Prostate gland (tissue), 2 donors: ENCODE results near the gene BAHD1.

Experiments
- POLR2A ChIP-seq: fragments of 450-650 bp; IDR thresholded peaks from one replicate; pipeline ENCODE4 v1.6.1; 2016; ENCODE audit warnings: antibody characterized with exemption, mild to moderate bottlenecking
- TF ChIP-seq, protein P1 (sequence below), 4 experiments: fragments of 200-600 bp in 2 of 4; fragments of 450-650 bp in 2 of 4; sonication (generic) in 2 of 4; IDR thresholded peaks; 1 replicate in 3 of 4; 2 replicates in 1 of 4; pipeline ENCODE4 v1.5.1; 2016 to 2019; ENCODE audit warnings: antibody characterized with exemption in 4 of 4, mild to moderate bottlenecking in 2 of 4, moderate library complexity in 2 of 4

- TF ChIP-seq, protein P1, sequence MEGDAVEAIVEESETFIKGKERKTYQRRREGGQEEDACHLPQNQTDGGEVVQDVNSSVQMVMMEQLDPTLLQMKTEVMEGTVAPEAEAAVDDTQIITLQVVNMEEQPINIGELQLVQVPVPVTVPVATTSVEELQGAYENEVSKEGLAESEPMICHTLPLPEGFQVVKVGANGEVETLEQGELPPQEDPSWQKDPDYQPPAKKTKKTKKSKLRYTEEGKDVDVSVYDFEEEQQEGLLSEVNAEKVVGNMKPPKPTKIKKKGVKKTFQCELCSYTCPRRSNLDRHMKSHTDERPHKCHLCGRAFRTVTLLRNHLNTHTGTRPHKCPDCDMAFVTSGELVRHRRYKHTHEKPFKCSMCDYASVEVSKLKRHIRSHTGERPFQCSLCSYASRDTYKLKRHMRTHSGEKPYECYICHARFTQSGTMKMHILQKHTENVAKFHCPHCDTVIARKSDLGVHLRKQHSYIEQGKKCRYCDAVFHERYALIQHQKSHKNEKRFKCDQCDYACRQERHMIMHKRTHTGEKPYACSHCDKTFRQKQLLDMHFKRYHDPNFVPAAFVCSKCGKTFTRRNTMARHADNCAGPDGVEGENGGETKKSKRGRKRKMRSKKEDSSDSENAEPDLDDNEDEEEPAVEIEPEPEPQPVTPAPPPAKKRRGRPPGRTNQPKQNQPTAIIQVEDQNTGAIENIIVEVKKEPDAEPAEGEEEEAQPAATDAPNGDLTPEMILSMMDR (IDR thresholded peaks at IDR 0.05), result no peak
- no peak for TF ChIP-seq POLR2A
Measured at GRCh38 chr15:40420793-40421192, 20.0 kb upstream of the BAHD1 start.
